AG04449 (cell line): ENCODE measurements around the gene CCDC33.

ENCODE experiments used
- CTCF ChIA-PET: fragments of 350-600 bp; formaldehyde crosslinking; extraction: SDS; loops from one replicate; lab custom pipeline; 2021; ENCODE audit warnings: antibody characterized with exemption; lab: Yijun Ruan, JAX
- POLR2A ChIA-PET: fragments of 400-600, 350-600 bp; formaldehyde crosslinking; extraction: SDS; loops from one replicate; lab custom pipeline; 2020; ENCODE audit warnings: antibody characterized with exemption, inconsistent platforms; lab: Yijun Ruan, JAX
- DNase-seq: peaks from one replicate; pipeline ENCODE4 v3.0.0-alpha.2; 2010; ENCODE audit warnings: low read depth, low spot score
- H3K4me3 ChIP-seq: 2 replicates; pipeline ENCODE4 v1.5.1; 2011; ENCODE audit warnings: low read depth, mild to moderate bottlenecking, control low read depth, low read length
- CTCF ChIP-seq: IDR thresholded peaks from one replicate; pipeline ENCODE4 v1.5.1; 2011; ENCODE audit warnings: mild to moderate bottlenecking, moderate library complexity, low read length, control low read depth, inconsistent platforms; ENCODE audit not compliant: insufficient read depth; ENCODE audit errors: missing control alignments

CCDC33 gene

GRCh38 chr15:74312445-74313007 lies 76.4 kb downstream of the CCDC33 start:
- TF ChIP-seq CTCF = no peak
- no peak for DNase-seq
- ChIA-PET POLR2A (no interaction called here), CTCF (interaction anchor here (1.1 to 24.9 kb wide), 11 partner anchors 7 to 962 kb away, joined by 3 to 554 read pairs (median 5); partner anchors contain the start of genes ISLR2 and STRA6)
- H3K4me3 ChIP-seq = no peak overlapping the region

GRCh38 chr15:74313889-74314288 lies 77.8 kb downstream of the CCDC33 start:
- no peak for DNase-seq
- POLR2A ChIA-PET = no interaction called here
- CTCF ChIA-PET = interaction anchor here (5.8 to 24.9 kb wide), 5 partner anchors 6 to 340 kb away, joined by 27 to 554 read pairs (median 219); partner anchors contain the start of gene ISLR2

GRCh38 chr15:74314795-74315438 lies 78.8 kb downstream of the CCDC33 start:
- no peak for TF ChIP-seq CTCF
- ChIA-PET POLR2A (no interaction called here), CTCF (interaction anchor here (1.0 to 24.9 kb wide), 9 partner anchors 5 to 341 kb away, joined by 3 to 554 read pairs (median 27); partner anchors contain the start of gene ISLR2)
- H3K4me3 ChIP-seq = no peak overlapping the region
- no peak for DNase-seq

More at GRCh38 chr15:74313889-74314288, 77.8 kb downstream of the CCDC33 start:
- TF ChIP-seq CTCF = no peak
- H3K4me3 ChIP-seq = no peak overlapping the region

- POLR2A ChIA-PET = no interaction called here
- CTCF ChIA-PET = interaction anchor here (1.0 to 24.9 kb wide), 9 partner anchors 5 to 341 kb away, joined by 3 to 554 read pairs (median 27); partner anchors contain the start of gene ISLR2
Observed at GRCh38 chr15:74315626-74316025, 79.5 kb downstream of the CCDC33 start.

GRCh38 chr15:74316141-74316540 lies 80.0 kb downstream of the CCDC33 start:
- no peak for DNase-seq
- ChIA-PET POLR2A (no interaction called here), CTCF (interaction anchor here (1.0 to 24.9 kb wide), 7 partner anchors 6 to 342 kb away, joined by 3 to 554 read pairs (median 219); partner anchors contain the start of gene ISLR2)
- TF ChIP-seq CTCF = no peak
- no peak overlapping the region for H3K4me3 ChIP-seq

More at GRCh38 chr15:74315626-74316025, 79.5 kb downstream of the CCDC33 start:
- H3K4me3 ChIP-seq = no peak overlapping the region
- no peak for TF ChIP-seq CTCF
- DNase-seq = no peak

- TF ChIP-seq CTCF = no peak
- ChIA-PET CTCF (interaction anchor here (0.9 to 24.9 kb wide), 9 partner anchors 8 to 344 kb away, joined by 3 to 554 read pairs (median 67); partner anchors contain the start of gene ISLR2), POLR2A (no interaction called here)
- H3K4me3 ChIP-seq = no peak overlapping the region; the same call in 1 of the 2 replicates
- DNase-seq = peak; percentile 80
Observed at GRCh38 chr15:74317820-74318375, 81.8 kb downstream of the CCDC33 start.
